ENCODE results near the gene COPS2. TPM values are rescaled to one million over a fixed set of nuclear protein-coding genes. Genes with fewer than 3 reads are reported as not detected.

Gene COPS2
- total and polyA plus RNA-seq, 2 of the 13 experiments (the other 11 are each of a cell fraction or from before 2014, with no cell fraction given): 37.8 to 66.3 TPM

- Histone ChIP-seq H3K4me3 (replicated peaks in 1 of 3; ENCODE audit: insufficient read depth in 1 of 3, low read depth in 2 of 3, low read length in 3 of 3) (no peak overlapping the region), H3K36me3 (replicated peaks in 1 of 2; ENCODE audit: control insufficient read depth in 1 of 2, insufficient read depth in 2 of 2, low read length in 2 of 2) (no peaks in the 10 kb centered on the region), H3K9ac (ENCODE audit: insufficient read depth, low read depth, low read length) (no peak overlapping the region), H3K4me1 (ENCODE audit: insufficient read depth, low read length) (peaks cover 18% of the 10 kb centered on the region), H3K9me3 (ENCODE audit: low read length) (no peaks in the 10 kb centered on the region), H3K27ac (ENCODE audit: extremely low read length, insufficient read depth, low read length) (no peak overlapping the region), H3K4me2 (ENCODE audit: low read depth, low read length) (no peak overlapping the region), H3K79me2 (ENCODE audit: insufficient read depth, low read length) (no peaks in the 10 kb centered on the region), H3K27me3 (ENCODE audit: control insufficient read depth in 1 of 2, insufficient read depth in 2 of 2, low read length in 2 of 2) (no peaks in the 10 kb centered on the region), H4K20me1 (ENCODE audit: insufficient read depth, low read length) (no peaks in the 10 kb centered on the region), H2AFZ (ENCODE audit: low read length) (no peak overlapping the region)
- intact Hi-C loops (cut with micrococcal nuclease; ENCODE audit: unreplicated experiment) (no loop called here), in situ Hi-C loops (cut with HindIII; ENCODE audit: extremely low pct_ligation_motif_present, low pct_unique_long_range_greater_than_20kb) (loop anchor here (25.0 kb wide), 1 partner anchor 231 kb away; no protein-coding TSS in a partner anchor)
- FAIRE-seq (no peak), DNase-seq (ENCODE audit: low spot score) (no peak), ATAC-seq (no peak)
- ChIA-PET POLR2A (no interaction called here), CTCF (ENCODE audit: low intra/inter-chr PET ratio, low total read pairs) (no interaction called here)
- WGBS (ENCODE audit: low lambda C conversion rate): 74% methylated on average over 4 of the region's 4 CpGs
- no TSS peak for BruUV-seq (replicated peaks)
- TF ChIP-seq, protein P1, sequence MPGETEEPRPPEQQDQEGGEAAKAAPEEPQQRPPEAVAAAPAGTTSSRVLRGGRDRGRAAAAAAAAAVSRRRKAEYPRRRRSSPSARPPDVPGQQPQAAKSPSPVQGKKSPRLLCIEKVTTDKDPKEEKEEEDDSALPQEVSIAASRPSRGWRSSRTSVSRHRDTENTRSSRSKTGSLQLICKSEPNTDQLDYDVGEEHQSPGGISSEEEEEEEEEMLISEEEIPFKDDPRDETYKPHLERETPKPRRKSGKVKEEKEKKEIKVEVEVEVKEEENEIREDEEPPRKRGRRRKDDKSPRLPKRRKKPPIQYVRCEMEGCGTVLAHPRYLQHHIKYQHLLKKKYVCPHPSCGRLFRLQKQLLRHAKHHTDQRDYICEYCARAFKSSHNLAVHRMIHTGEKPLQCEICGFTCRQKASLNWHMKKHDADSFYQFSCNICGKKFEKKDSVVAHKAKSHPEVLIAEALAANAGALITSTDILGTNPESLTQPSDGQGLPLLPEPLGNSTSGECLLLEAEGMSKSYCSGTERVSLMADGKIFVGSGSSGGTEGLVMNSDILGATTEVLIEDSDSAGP (CRISPR knock-in tag; IDR thresholded peaks at IDR 0.05; ENCODE audit: borderline replicate concordance): no peak
- TF ChIP-seq NRL (CRISPR knock-in tag; IDR thresholded peaks at IDR 0.05; ENCODE audit: borderline replicate concordance) (no peak), CBX5 (CRISPR knock-in tag; IDR thresholded peaks at IDR 0.05; ENCODE audit: borderline replicate concordance) (no peak), U2AF1 (optimal IDR thresholded peaks at IDR 0.05; ENCODE audit: low read depth, low read length) (no peak), ZNF704 (CRISPR knock-in tag; IDR thresholded peaks at IDR 0.05; ENCODE audit: borderline replicate concordance) (no peak), SP4 (CRISPR knock-in tag; IDR thresholded peaks at IDR 0.05) (no peak), ZBTB8A (CRISPR knock-in tag; IDR thresholded peaks at IDR 0.05; ENCODE audit: borderline replicate concordance, low read depth) (no peak), PLRG1 (conservative IDR thresholded peaks at IDR 0.05) (no peak), GPN1 (CRISPR knock-in tag; IDR thresholded peaks at IDR 0.05; ENCODE audit: borderline replicate concordance) (no peak), ZC3H13 (CRISPR knock-in tag; IDR thresholded peaks at IDR 0.05) (no peak), TEAD2 (CRISPR knock-in tag; IDR thresholded peaks at IDR 0.05) (no peak), U2AF2 (IDR thresholded peaks at IDR 0.05; ENCODE audit: low read depth, low read length) (no peak)
- TF ChIP-seq, protein P2, sequence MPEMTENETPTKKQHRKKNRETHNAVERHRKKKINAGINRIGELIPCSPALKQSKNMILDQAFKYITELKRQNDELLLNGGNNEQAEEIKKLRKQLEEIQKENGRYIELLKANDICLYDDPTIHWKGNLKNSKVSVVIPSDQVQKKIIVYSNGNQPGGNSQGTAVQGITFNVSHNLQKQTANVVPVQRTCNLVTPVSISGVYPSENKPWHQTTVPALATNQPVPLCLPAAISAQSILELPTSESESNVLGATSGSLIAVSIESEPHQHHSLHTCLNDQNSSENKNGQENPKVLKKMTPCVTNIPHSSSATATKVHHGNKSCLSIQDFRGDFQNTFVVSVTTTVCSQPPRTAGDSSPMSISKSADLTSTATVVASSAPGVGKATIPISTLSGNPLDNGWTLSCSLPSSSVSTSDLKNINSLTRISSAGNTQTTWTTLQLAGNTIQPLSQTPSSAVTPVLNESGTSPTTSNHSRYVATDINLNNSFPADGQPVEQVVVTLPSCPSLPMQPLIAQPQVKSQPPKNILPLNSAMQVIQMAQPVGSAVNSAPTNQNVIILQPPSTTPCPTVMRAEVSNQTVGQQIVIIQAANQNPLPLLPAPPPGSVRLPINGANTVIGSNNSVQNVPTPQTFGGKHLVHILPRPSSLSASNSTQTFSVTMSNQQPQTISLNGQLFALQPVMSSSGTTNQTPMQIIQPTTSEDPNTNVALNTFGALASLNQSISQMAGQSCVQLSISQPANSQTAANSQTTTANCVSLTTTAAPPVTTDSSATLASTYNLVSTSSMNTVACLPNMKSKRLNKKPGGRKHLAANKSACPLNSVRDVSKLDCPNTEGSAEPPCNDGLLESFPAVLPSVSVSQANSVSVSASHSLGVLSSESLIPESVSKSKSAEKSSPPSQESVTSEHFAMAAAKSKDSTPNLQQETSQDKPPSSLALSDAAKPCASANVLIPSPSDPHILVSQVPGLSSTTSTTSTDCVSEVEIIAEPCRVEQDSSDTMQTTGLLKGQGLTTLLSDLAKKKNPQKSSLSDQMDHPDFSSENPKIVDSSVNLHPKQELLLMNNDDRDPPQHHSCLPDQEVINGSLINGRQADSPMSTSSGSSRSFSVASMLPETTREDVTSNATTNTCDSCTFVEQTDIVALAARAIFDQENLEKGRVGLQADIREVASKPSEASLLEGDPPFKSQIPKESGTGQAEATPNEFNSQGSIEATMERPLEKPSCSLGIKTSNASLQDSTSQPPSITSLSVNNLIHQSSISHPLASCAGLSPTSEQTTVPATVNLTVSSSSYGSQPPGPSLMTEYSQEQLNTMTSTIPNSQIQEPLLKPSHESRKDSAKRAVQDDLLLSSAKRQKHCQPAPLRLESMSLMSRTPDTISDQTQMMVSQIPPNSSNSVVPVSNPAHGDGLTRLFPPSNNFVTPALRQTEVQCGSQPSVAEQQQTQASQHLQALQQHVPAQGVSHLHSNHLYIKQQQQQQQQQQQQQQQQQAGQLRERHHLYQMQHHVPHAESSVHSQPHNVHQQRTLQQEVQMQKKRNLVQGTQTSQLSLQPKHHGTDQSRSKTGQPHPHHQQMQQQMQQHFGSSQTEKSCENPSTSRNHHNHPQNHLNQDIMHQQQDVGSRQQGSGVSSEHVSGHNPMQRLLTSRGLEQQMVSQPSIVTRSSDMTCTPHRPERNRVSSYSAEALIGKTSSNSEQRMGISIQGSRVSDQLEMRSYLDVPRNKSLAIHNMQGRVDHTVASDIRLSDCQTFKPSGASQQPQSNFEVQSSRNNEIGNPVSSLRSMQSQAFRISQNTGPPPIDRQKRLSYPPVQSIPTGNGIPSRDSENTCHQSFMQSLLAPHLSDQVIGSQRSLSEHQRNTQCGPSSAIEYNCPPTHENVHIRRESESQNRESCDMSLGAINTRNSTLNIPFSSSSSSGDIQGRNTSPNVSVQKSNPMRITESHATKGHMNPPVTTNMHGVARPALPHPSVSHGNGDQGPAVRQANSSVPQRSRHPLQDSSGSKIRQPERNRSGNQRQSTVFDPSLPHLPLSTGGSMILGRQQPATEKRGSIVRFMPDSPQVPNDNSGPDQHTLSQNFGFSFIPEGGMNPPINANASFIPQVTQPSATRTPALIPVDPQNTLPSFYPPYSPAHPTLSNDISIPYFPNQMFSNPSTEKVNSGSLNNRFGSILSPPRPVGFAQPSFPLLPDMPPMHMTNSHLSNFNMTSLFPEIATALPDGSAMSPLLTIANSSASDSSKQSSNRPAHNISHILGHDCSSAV (CRISPR knock-in tag; IDR thresholded peaks at IDR 0.05; ENCODE audit: borderline replicate concordance): no peak
These were observed 61.9 kb downstream of the COPS2 start for GRCh38 chr15:49093252-49094105.

Measured in HepG2 (cell line).